BLaER1 treated with 17β-estradiol and CSF1 and Interleukin-3, amounts not matched to agents 10 nM and 100 nM (cell line): ENCODE results near the gene PLA2G2C.

Experiments
- H3K27ac ChIP-seq, 11 experiments: shearing (Covaris generic); formaldehyde crosslinking; 2 replicates each; pipeline ENCODE4 v1.8.1; 2022
- H3K27me3 ChIP-seq, 11 experiments: shearing (Covaris generic); formaldehyde crosslinking; 2 replicates each; pipeline ENCODE4 v1.8.1; 2022
- H3K36me3 ChIP-seq, 11 experiments: shearing (Covaris generic); formaldehyde crosslinking; 2 replicates each; pipeline ENCODE4 v1.8.1; 2022
- H3K4me1 ChIP-seq, 10 experiments: shearing (Covaris generic); formaldehyde crosslinking; 2 replicates each; pipeline ENCODE4 v1.8.1; 2022
- H3K4me2 ChIP-seq, 11 experiments: shearing (Covaris generic); formaldehyde crosslinking; 2 replicates each; pipeline ENCODE4 v1.8.1; 2022
- H3K4me3 ChIP-seq, 10 experiments: shearing (Covaris generic); formaldehyde crosslinking; 2 replicates each; pipeline ENCODE4 v1.8.1; 2022
- H3K9ac ChIP-seq, 11 experiments: shearing (Covaris generic); formaldehyde crosslinking; 2 replicates each; pipeline ENCODE4 v1.8.1; 2022
- H3K9me3 ChIP-seq, 11 experiments: shearing (Covaris generic); formaldehyde crosslinking; replicated peaks in 1 of 11; 2 replicates each; pipeline ENCODE4 v1.8.1; 2022
- H4K20me1 ChIP-seq, 11 experiments: shearing (Covaris generic); formaldehyde crosslinking; 2 replicates each; pipeline ENCODE4 v1.8.1; 2022
- Cebpa-rat ChIP-seq, 11 experiments: shearing (Covaris generic); IDR thresholded peaks; 2 replicates each; pipeline ENCODE4 v1.8.1; 2022

Gene PLA2G2C

DNA sequence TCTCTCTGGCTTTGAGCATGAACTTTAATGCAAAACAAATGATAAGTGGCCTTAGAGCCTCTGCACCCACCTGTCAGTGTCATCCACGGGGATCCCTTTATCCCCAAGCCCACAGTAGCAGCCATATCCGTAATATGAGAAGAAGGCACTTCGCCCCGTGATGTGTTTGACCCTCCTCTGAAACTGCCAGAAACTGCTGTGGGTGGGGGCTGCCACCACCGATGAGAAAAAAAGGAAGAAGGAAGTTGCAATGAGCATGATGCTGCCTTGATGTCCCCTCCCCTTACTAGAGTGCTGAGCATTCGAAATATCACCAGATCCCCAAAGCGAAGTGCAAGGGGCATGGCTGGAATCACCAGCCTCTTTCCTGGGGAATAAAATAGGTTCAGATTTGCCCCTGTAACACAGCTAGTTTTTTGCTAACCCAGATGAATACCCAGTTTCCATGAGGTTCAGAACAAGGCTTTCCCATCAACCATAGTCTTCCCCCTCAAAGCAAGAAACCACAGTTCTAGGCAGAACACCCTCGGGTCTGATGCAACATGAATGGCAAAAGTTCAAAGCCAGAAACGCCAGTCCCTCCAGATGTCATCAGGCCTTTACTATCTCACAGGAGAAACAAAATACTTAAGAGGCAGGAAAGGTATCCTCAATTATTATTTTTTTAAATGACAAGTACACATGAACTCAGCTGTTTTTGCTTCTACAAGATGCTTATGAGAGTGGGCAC, 11.2 kb downstream of the PLA2G2C start:
- peak in 7 of 11 experiments; percentile 26 to 72 (median 34); a peak in 7 of 22 replicates for TF ChIP-seq Cebpa-rat (IDR thresholded peaks at IDR 0.05)
- Histone ChIP-seq H3K27me3 (no peaks in the 10 kb centered on the region), H3K4me3 (peak overlapping the region in 6 of 10 experiments; percentile 17 to 64 (median 48); a peak in 9 of 20 replicates), H3K4me1 (peaks cover 47 to 98% (median 80%) of the 10 kb centered on the region in 10 experiments), H3K4me2 (peak overlapping the region; percentile 24 to 88 (median 79)), H3K27ac (peak overlapping the region; percentile 31 to 92 (median 87); a peak in 21 of 22 replicates), H3K9me3 (peaks cover 0 to 11% (median 4%) of the 10 kb centered on the region in 11 experiments; a peak in 13 of 22 replicates), H3K9ac (peak overlapping the region in 8 of 11 experiments; percentile 35 to 68 (median 58); a peak in 12 of 22 replicates), H4K20me1 (no peaks in the 10 kb centered on the region), H3K36me3 (no peaks in the 10 kb centered on the region)

DNA sequence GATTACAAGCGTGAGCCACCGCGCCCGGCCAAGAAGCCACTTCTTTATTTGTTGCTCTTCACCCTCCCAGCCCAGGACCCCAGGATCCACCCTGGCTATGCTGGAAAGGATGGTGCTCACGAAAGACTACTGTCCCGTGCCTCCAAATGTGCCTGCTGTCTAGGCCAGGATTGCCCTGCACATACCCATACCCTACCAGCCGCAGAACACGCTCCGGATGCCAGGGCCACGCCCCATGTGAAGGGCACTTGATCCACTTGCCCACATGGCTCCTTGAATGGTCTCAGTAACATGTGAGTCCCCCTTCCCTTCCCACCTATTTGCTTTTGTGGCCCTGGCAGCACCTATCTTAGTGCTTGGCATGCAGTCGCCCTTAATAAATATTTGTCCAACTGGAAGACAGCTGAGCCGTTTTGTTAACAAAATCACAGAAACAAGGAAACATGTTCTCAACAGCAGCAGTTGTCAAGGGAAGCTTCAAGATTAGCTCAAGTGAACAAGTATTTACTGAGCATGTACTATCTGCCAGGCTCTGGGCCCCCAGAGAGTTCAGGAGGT, 14.2 kb downstream of the PLA2G2C start:
- Histone ChIP-seq H3K27me3 (no peaks in the 10 kb centered on the region), H3K4me2 (peak overlapping the region; percentile 53 to 88 (median 79)), H3K4me3 (peak overlapping the region in 4 of 10 experiments; percentile 5 to 52 (median 36); a peak in 3 of 20 replicates), H3K9me3 (no peaks in the 10 kb centered on the region), H3K36me3 (no peaks in the 10 kb centered on the region), H3K9ac (peak overlapping the region; percentile 22 to 61 (median 56); a peak in 16 of 22 replicates), H4K20me1 (no peaks in the 10 kb centered on the region), H3K27ac (peak overlapping the region; percentile 44 to 92 (median 87); a peak in 21 of 22 replicates), H3K4me1 (peaks cover 55 to 99% (median 94%) of the 10 kb centered on the region in 10 experiments)
- 0 out of 22 replicates have a peak, but pooled peaks of 2 of the 11 experiments have one; percentile 4 to 28 for TF ChIP-seq Cebpa-rat (IDR thresholded peaks at IDR 0.05)

GRCh38 chr1:20169932-20170331, 16.4 kb downstream of the PLA2G2C start:
- Histone ChIP-seq H3K27me3 (no peaks in the 10 kb centered on the region), H3K4me3 (no peak overlapping the region), H4K20me1 (peaks cover 0 to 6% (median 0%) of the 10 kb centered on the region in 11 experiments; a peak in 1 of 22 replicates), H3K4me1 (peaks cover 54 to 100% (median 97%) of the 10 kb centered on the region in 10 experiments), H3K27ac (peak overlapping the region in 8 of 11 experiments; percentile 82 to 92 (median 88); a peak in 14 of 22 replicates), H3K36me3 (no peaks in the 10 kb centered on the region), H3K9ac (peak overlapping the region in 2 of 11 experiments; percentile 58 to 65; a peak in 3 of 22 replicates), H3K4me2 (peak overlapping the region in 7 of 11 experiments; percentile 8 to 94 (median 89); a peak in 9 of 22 replicates), H3K9me3 (peaks cover 0 to 9% (median 0%) of the 10 kb centered on the region in 11 experiments; a peak in 6 of 22 replicates)
- no peak for TF ChIP-seq Cebpa-rat (IDR thresholded peaks at IDR 0.05)

- Histone ChIP-seq H3K4me1 (peaks cover 47 to 98% (median 94%) of the 10 kb centered on the region in 10 experiments), H3K9ac (no peak overlapping the region; a peak in 1 of 22 replicates), H3K36me3 (peaks cover 0 to 4% (median 0%) of the 10 kb centered on the region in 11 experiments; a peak in 1 of 22 replicates), H3K9me3 (peaks cover 0 to 19% (median 4%) of the 10 kb centered on the region in 11 experiments; a peak in 6 of 22 replicates), H3K4me2 (peak overlapping the region in 10 of 11 experiments; percentile 9 to 93 (median 64); a peak in 19 of 22 replicates), H3K27me3 (no peaks in the 10 kb centered on the region), H4K20me1 (peaks cover 0 to 6% (median 0%) of the 10 kb centered on the region in 11 experiments; a peak in 1 of 22 replicates), H3K4me3 (no peak overlapping the region), H3K27ac (peak overlapping the region in 7 of 11 experiments; percentile 6 to 91 (median 12); a peak in 6 of 22 replicates)
- no peak for TF ChIP-seq Cebpa-rat (IDR thresholded peaks at IDR 0.05)
Measured at GRCh38 chr1:20168564-20169491, 17.5 kb downstream of the PLA2G2C start.

- TF ChIP-seq Cebpa-rat (IDR thresholded peaks at IDR 0.05) = no peak
- Histone ChIP-seq H3K4me2 (peak overlapping the region; percentile 16 to 93 (median 54); a peak in 20 of 22 replicates), H3K9me3 (peaks cover 10 to 36% (median 19%) of the 10 kb centered on the region in 11 experiments), H3K36me3 (peaks cover 0 to 21% (median 0%) of the 10 kb centered on the region in 11 experiments; a peak in 5 of 22 replicates), H3K4me3 (no peak overlapping the region), H3K9ac (peak overlapping the region in 1 of 11 experiments; percentile 27; a peak in 1 of 22 replicates), H3K4me1 (peaks cover 43 to 87% (median 78%) of the 10 kb centered on the region in 10 experiments), H4K20me1 (peaks cover 0 to 6% (median 0%) of the 10 kb centered on the region in 11 experiments; a peak in 1 of 22 replicates), H3K27ac (peak overlapping the region in 6 of 11 experiments; percentile 4 to 38 (median 10); a peak in 4 of 22 replicates), H3K27me3 (no peaks in the 10 kb centered on the region)
Measured at GRCh38 chr1:20167126-20167525, 19.2 kb downstream of the PLA2G2C start.

GRCh38 chr1:20166051-20166450, 20.3 kb downstream of the PLA2G2C start:
- Histone ChIP-seq H3K4me2 (peak overlapping the region; percentile 16 to 93 (median 54); a peak in 20 of 22 replicates), H3K27me3 (no peaks in the 10 kb centered on the region), H3K4me3 (no peak overlapping the region), H3K36me3 (peaks cover 0 to 31% (median 1%) of the 10 kb centered on the region in 11 experiments; a peak in 8 of 22 replicates), H3K9ac (peak overlapping the region in 2 of 11 experiments; percentile 4 to 27; a peak in 3 of 22 replicates), H3K4me1 (peaks cover 34 to 78% (median 68%) of the 10 kb centered on the region in 10 experiments), H4K20me1 (peaks cover 0 to 6% (median 0%) of the 10 kb centered on the region in 11 experiments; a peak in 1 of 22 replicates), H3K27ac (peak overlapping the region in 5 of 11 experiments; percentile 8 to 38 (median 26); a peak in 5 of 22 replicates), H3K9me3 (peaks cover 21 to 47% (median 30%) of the 10 kb centered on the region in 11 experiments)
- TF ChIP-seq Cebpa-rat (IDR thresholded peaks at IDR 0.05) = no peak

- peaks cover 0 to 6% (median 0%) of the 10 kb centered on the region in 11 experiments; a peak in 1 of 22 replicates for H4K20me1 ChIP-seq
- peaks cover 28 to 73% (median 62%) of the 10 kb centered on the region in 10 experiments for H3K4me1 ChIP-seq
- TF ChIP-seq Cebpa-rat (IDR thresholded peaks at IDR 0.05) = no peak
- H3K9me3 ChIP-seq = peaks cover 26 to 52% (median 35%) of the 10 kb centered on the region in 11 experiments
- peaks cover 0 to 36% (median 6%) of the 10 kb centered on the region in 11 experiments; a peak in 9 of 22 replicates for H3K36me3 ChIP-seq
- no peak overlapping the region; a peak in 1 of 22 replicates for H3K9ac ChIP-seq
- no peak overlapping the region for H3K4me3 ChIP-seq
- H3K4me2 ChIP-seq = peak overlapping the region in 7 of 11 experiments; percentile 45 to 93 (median 88); a peak in 11 of 22 replicates
- peak overlapping the region in 1 of 11 experiments; percentile 68; a peak in 3 of 22 replicates for H3K27ac ChIP-seq
- H3K27me3 ChIP-seq = no peaks in the 10 kb centered on the region
Measured at GRCh38 chr1:20165522-20165951, 20.8 kb downstream of the PLA2G2C start.
